Osteoblast (primary cell): Measurements from ENCODE around the gene MAN2B1. TPM values are rescaled to one million over a fixed set of nuclear protein-coding genes. Genes with fewer than 3 reads are reported as not detected.

Experiments
- DNase-seq: peaks from one replicate; pipeline ENCODE4 v3.0.0; 2011; ENCODE audit warnings: low spot score, mixed read lengths; ENCODE audit not compliant: insufficient read length; ENCODE audit errors: missing footprints
- H2AFZ ChIP-seq: 2 replicates; pipeline ENCODE4 v1.6.0; 2011; ENCODE audit warnings: mild to moderate bottlenecking, low read length
- H3K27ac ChIP-seq: 2 replicates; pipeline ENCODE4 v1.5.1; 2011; ENCODE audit warnings: mild to moderate bottlenecking, low read depth, low read length, moderate library complexity
- H3K27me3 ChIP-seq: 2 replicates; pipeline ENCODE4 v1.6.0; 2012; ENCODE audit warnings: mild to moderate bottlenecking, control low read depth, inconsistent platforms, low read length, moderate library complexity; ENCODE audit not compliant: insufficient read depth
- H3K36me3 ChIP-seq: 2 replicates; pipeline ENCODE4 v1.5.1; 2011; ENCODE audit warnings: mild to moderate bottlenecking, low read length, control low read depth, moderate library complexity; ENCODE audit not compliant: insufficient read depth
- H3K4me1 ChIP-seq: 2 replicates; pipeline ENCODE4 v1.5.1; 2011; ENCODE audit warnings: mild to moderate bottlenecking, low read length, control low read depth, moderate library complexity; ENCODE audit not compliant: insufficient read depth
- H3K4me2 ChIP-seq: 2 replicates; pipeline ENCODE4 v1.6.0; 2011; ENCODE audit warnings: mild to moderate bottlenecking, low read length; ENCODE audit not compliant: insufficient read depth
- H3K4me3 ChIP-seq: fragments of 200-600 bp; sonication (generic); 3 replicates; pipeline ENCODE4 v1.5.1; 2012; ENCODE audit warnings: mild to moderate bottlenecking, low read length, inconsistent platforms; ENCODE audit not compliant: insufficient read depth
- H3K79me2 ChIP-seq: 2 replicates; pipeline ENCODE4 v1.6.0; 2012; ENCODE audit warnings: mild to moderate bottlenecking, low read length, control low read depth, inconsistent platforms; ENCODE audit not compliant: insufficient read depth
- H3K9me3 ChIP-seq: 2 replicates; pipeline ENCODE4 v1.5.1; 2011; ENCODE audit warnings: low read depth, low read length, control low read depth
- H4K20me1 ChIP-seq: 2 replicates; pipeline ENCODE4 v1.6.0; 2012; ENCODE audit warnings: mild to moderate bottlenecking, low read length, control low read depth; ENCODE audit not compliant: insufficient read depth
- CTCF ChIP-seq: IDR thresholded peaks from 2 replicates; pipeline ENCODE4 v1.5.1; 2011; ENCODE audit warnings: mild to moderate bottlenecking, low read depth, low read length, moderate library complexity; ENCODE audit errors: extremely low read depth
- total RNA-seq: library from RNA; depleted of rRNA; stranded (reverse); fragments of >200 nt; gene quantifications from 2 replicates; pipeline ENCODE4 v1.2.3, GENCODE V29; 2012

Gene MAN2B1
- total RNA-seq, 1 donor = 35.8 TPM

- DNase-seq = peak; percentile 64
- Histone ChIP-seq H3K4me2 (no peak overlapping the region), H3K27me3 (no peaks in the 10 kb centered on the region), H2AFZ (no peak overlapping the region), H3K79me2 (no peaks in the 10 kb centered on the region), H3K36me3 (peaks cover 18% of the 10 kb centered on the region), H3K4me3 (no peak overlapping the region), H4K20me1 (no peaks in the 10 kb centered on the region), H3K27ac (no peak overlapping the region), H3K9me3 (no peaks in the 10 kb centered on the region), H3K4me1 (no peaks in the 10 kb centered on the region)
- TF ChIP-seq CTCF = no peak
These were observed 11.0 kb downstream of the MAN2B1 start for GRCh38 chr19:12655546-12655945.

- H4K20me1 ChIP-seq = no peaks in the 10 kb centered on the region
- H3K79me2 ChIP-seq = no peaks in the 10 kb centered on the region
- TF ChIP-seq CTCF = no peak
- no peak overlapping the region for H3K4me2 ChIP-seq
- no peak overlapping the region for H3K4me3 ChIP-seq
- H3K9me3 ChIP-seq = no peaks in the 10 kb centered on the region
- DNase-seq = peak; percentile 42
- H2AFZ ChIP-seq = no peak overlapping the region
- no peaks in the 10 kb centered on the region for H3K4me1 ChIP-seq
- no peaks in the 10 kb centered on the region for H3K27me3 ChIP-seq
- no peak overlapping the region for H3K27ac ChIP-seq
- peaks cover 14% of the 10 kb centered on the region for H3K36me3 ChIP-seq
These were observed 14.3 kb downstream of the MAN2B1 start for GRCh38 chr19:12652219-12652618.

GRCh38 chr19:12649941-12650340, 16.6 kb downstream of the MAN2B1 start:
- peaks cover 1% of the 10 kb centered on the region for H3K36me3 ChIP-seq
- H3K9me3 ChIP-seq = no peaks in the 10 kb centered on the region
- H3K27ac ChIP-seq = no peak overlapping the region
- no peak overlapping the region for H3K4me3 ChIP-seq
- no peaks in the 10 kb centered on the region for H4K20me1 ChIP-seq
- H3K27me3 ChIP-seq = no peaks in the 10 kb centered on the region
- no peaks in the 10 kb centered on the region for H3K79me2 ChIP-seq
- H3K4me1 ChIP-seq = no peaks in the 10 kb centered on the region
- TF ChIP-seq CTCF = no peak
- H2AFZ ChIP-seq = no peak overlapping the region
- DNase-seq = peak; percentile 21
- H3K4me2 ChIP-seq = no peak overlapping the region

- Histone ChIP-seq H3K9me3 (no peaks in the 10 kb centered on the region), H2AFZ (no peak overlapping the region), H3K4me2 (peak overlapping the region; percentile 67), H3K4me3 (peak overlapping the region; percentile 56), H3K27me3 (no peaks in the 10 kb centered on the region), H3K4me1 (no peaks in the 10 kb centered on the region), H3K79me2 (no peaks in the 10 kb centered on the region), H4K20me1 (no peaks in the 10 kb centered on the region), H3K36me3 (no peaks in the 10 kb centered on the region), H3K27ac (no peak overlapping the region)
- DNase-seq = peak; percentile 78
- peak; percentile 26 for TF ChIP-seq CTCF
These were observed 18.5 kb downstream of the MAN2B1 start for GRCh38 chr19:12648088-12648487.
